GM21526 (cell line): ENCODE measurements around the gene IL17RA.
"Not testable (repeated sequence)": the region's sequence is repeated elsewhere in the genome, so short reads cannot be mapped to it uniquely, and the experiment has no call there.

Source experiments
- ATAC-seq: cut with Tn5 transposase; IDR thresholded peaks from one replicate; pipeline ENCODE4 v1.9.1; 2021; ENCODE audit warnings: moderate library complexity; ENCODE audit not compliant: unreplicated experiment, low FRiP score

Gene IL17RA

GRCh38 chr22:17084554-17085276 lies at the start of gene IL17RA:
IL17RA (plus strand) TSS chr22:17085000; CDS start chr22:17085092, 92 bp downstream.
- peak; percentile 88 for ATAC-seq

GRCh38 chr22:17035246-17035645 lies 49.6 kb upstream of the IL17RA start:
- ATAC-seq = no peak

GRCh38 chr22:17035976-17036841 lies 48.6 kb upstream of the IL17RA start:
- ATAC-seq = not testable (repeated sequence)

- ATAC-seq = peak; percentile 63
Measured at GRCh38 chr22:17036842-17037711, 47.7 kb upstream of the IL17RA start.

GRCh38 chr22:17043521-17043920 lies 41.3 kb upstream of the IL17RA start:
- ATAC-seq = no peak

- no peak for ATAC-seq
Measured at GRCh38 chr22:17046566-17047348, 38.0 kb upstream of the IL17RA start.

GRCh38 chr22:17047656-17048055 lies 37.1 kb upstream of the IL17RA start:
- ATAC-seq = no peak

GRCh38 chr22:17056058-17056457 lies 28.7 kb upstream of the IL17RA start:
- no peak for ATAC-seq

- no peak for ATAC-seq
Measured at GRCh38 chr22:17056807-17057206, 28.0 kb upstream of the IL17RA start.

- ATAC-seq = no peak
Measured at GRCh38 chr22:17057959-17058814, 26.6 kb upstream of the IL17RA start.

- no peak for ATAC-seq
Measured at GRCh38 chr22:17060126-17060525, 24.7 kb upstream of the IL17RA start.

GRCh38 chr22:17063411-17064106 lies 21.2 kb upstream of the IL17RA start:
- no peak for ATAC-seq

GRCh38 chr22:17064498-17065100 lies 20.2 kb upstream of the IL17RA start:
- ATAC-seq = no peak

- ATAC-seq = no peak
Measured at GRCh38 chr22:17065433-17065832, 19.4 kb upstream of the IL17RA start.

GRCh38 chr22:17072877-17073276 lies 11.9 kb upstream of the IL17RA start:
- no peak for ATAC-seq

- ATAC-seq = no peak
Measured at GRCh38 chr22:17074648-17075002, 10.2 kb upstream of the IL17RA start.

GRCh38 chr22:17077255-17077654 lies 7.5 kb upstream of the IL17RA start:
- ATAC-seq = no peak

GRCh38 chr22:17079572-17079971 lies 5.2 kb upstream of the IL17RA start:
- no peak for ATAC-seq
